Mesendoderm (in vitro differentiated cells): ENCODE measurements around the gene PLA2G4D.

Experiments
- DNase-seq: peaks from one replicate; pipeline ENCODE4 v3.0.0; 2013
- H2AK5ac ChIP-seq: 2 replicates; pipeline ENCODE4 v1.6.1; 2013; ENCODE audit warnings: low read length, inconsistent platforms
- H2BK120ac ChIP-seq: 2 replicates; pipeline ENCODE4 v1.6.1; 2013; ENCODE audit warnings: low read depth, mild to moderate bottlenecking, low read length, moderate library complexity, mixed read lengths
- H2BK15ac ChIP-seq: replicated peaks from 2 replicates; pipeline ENCODE4 v1.6.1; 2013; ENCODE audit warnings: low read depth, mild to moderate bottlenecking, moderate library complexity
- H2BK5ac ChIP-seq: 2 replicates; pipeline ENCODE4 v1.6.1; 2013; ENCODE audit warnings: low read length, inconsistent platforms
- H3K18ac ChIP-seq: 2 replicates; pipeline ENCODE4 v1.6.1; 2013; ENCODE audit warnings: mild to moderate bottlenecking, low read length, mixed read lengths
- H3K23ac ChIP-seq: one replicate; pipeline ENCODE4 v1.6.1; 2013; ENCODE audit warnings: low read length
- H3K27ac ChIP-seq: 2 replicates; pipeline ENCODE4 v1.5.1; 2013; ENCODE audit warnings: low read depth, mild to moderate bottlenecking, inconsistent platforms, low read length, moderate library complexity
- H3K27me3 ChIP-seq: 2 replicates; pipeline ENCODE4 v1.6.1; 2013; ENCODE audit warnings: low read length, control low read depth, mild to moderate bottlenecking, inconsistent platforms; ENCODE audit not compliant: insufficient read depth, poor library complexity
- H3K36me3 ChIP-seq: 2 replicates; pipeline ENCODE4 v1.6.1; 2013; ENCODE audit warnings: low read length, inconsistent platforms; ENCODE audit not compliant: control insufficient read depth, insufficient read depth
- H3K4ac ChIP-seq: one replicate; pipeline ENCODE4 v1.6.1; 2013; ENCODE audit warnings: low read depth, mild to moderate bottlenecking, low read length, moderate library complexity
- H3K4me1 ChIP-seq: 2 replicates; pipeline ENCODE4 v1.6.1; 2013; ENCODE audit warnings: low read depth, low read length, inconsistent platforms; ENCODE audit not compliant: control insufficient read depth
- H3K4me2 ChIP-seq: 2 replicates; pipeline ENCODE4 v1.6.1; 2013; ENCODE audit warnings: low read length
- H3K4me3 ChIP-seq: 2 replicates; pipeline ENCODE4 v1.5.1; 2013; ENCODE audit warnings: mild to moderate bottlenecking, low read length
- H3K56ac ChIP-seq: one replicate; pipeline ENCODE4 v1.6.1; 2013; ENCODE audit warnings: low read length
- H3K79me1 ChIP-seq: 2 replicates; pipeline ENCODE4 v1.6.1; 2013; ENCODE audit warnings: low read length, inconsistent platforms
- H3K79me2 ChIP-seq: 2 replicates; pipeline ENCODE4 v1.6.1; 2013; ENCODE audit warnings: mild to moderate bottlenecking, low read length; ENCODE audit not compliant: control insufficient read depth, insufficient read depth
- H3K9ac ChIP-seq: 2 replicates; pipeline ENCODE4 v1.6.1; 2013; ENCODE audit warnings: low read length, inconsistent platforms
- H4K5ac ChIP-seq: one replicate; pipeline ENCODE4 v1.6.1; 2013; ENCODE audit warnings: low read length
- H4K8ac ChIP-seq: one replicate; pipeline ENCODE4 v1.6.1; 2013; ENCODE audit warnings: low read depth, mild to moderate bottlenecking, control low read depth, low read length, moderate library complexity
- WGBS: extraction: QIAGEN DNeasy Blood & Tissue Kit; methylation state at CpG from one replicate; pipeline ENCODE4 v1.1.7; 2013; ENCODE audit warnings: low lambda C conversion rate, missing lambda C conversion rate; ENCODE audit not compliant: insufficient coverage; ENCODE audit errors: extremely low coverage; 5-methylcytosine and 5-hydroxymethylcytosine counted together

Gene PLA2G4D

DNA sequence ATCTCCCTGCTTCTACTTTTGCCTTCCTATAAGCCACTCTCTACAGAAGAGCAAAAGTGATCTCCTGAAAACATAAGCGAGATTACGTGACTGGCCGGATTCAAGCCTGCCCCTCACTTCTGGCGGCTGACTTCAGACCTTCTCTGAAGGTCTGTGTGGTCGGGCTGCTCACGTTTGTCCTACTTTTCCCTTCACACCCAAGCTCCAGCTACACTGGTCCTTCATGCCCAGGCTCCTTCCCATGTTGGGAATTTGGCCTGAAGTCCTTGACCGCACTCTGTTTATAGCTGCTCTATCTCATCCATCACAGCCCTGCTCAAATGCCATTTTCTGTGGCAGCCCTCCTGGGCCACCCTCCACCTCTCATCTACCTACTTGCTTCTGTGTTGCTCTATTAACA lies 66.8 kb downstream of the PLA2G4D start:
- H3K36me3 ChIP-seq, result no peaks in the 10 kb centered on the region
- H3K4ac ChIP-seq, result no peak overlapping the region
- no peak overlapping the region for H2BK120ac ChIP-seq
- H2AK5ac ChIP-seq, result no peak overlapping the region
- H2BK15ac ChIP-seq, result no peak overlapping the region
- H3K4me1 ChIP-seq, result no peaks in the 10 kb centered on the region
- no peaks in the 10 kb centered on the region for H3K79me2 ChIP-seq
- no peak overlapping the region for H3K56ac ChIP-seq
- H4K5ac ChIP-seq, result no peak overlapping the region
- no CpG with 5 or more reads among the region's 7 CpGs for WGBS
- H3K27me3 ChIP-seq, result no peaks in the 10 kb centered on the region
- H3K9ac ChIP-seq, result no peak overlapping the region
- no peak for DNase-seq
- no peak overlapping the region for H3K4me2 ChIP-seq
- no peak overlapping the region for H4K8ac ChIP-seq
- no peak overlapping the region for H3K27ac ChIP-seq
- no peaks in the 10 kb centered on the region for H3K79me1 ChIP-seq
- H2BK5ac ChIP-seq, result no peak overlapping the region
- H3K23ac ChIP-seq, result no peak overlapping the region
- no peak overlapping the region for H3K18ac ChIP-seq
- no peak overlapping the region for H3K4me3 ChIP-seq

DNA sequence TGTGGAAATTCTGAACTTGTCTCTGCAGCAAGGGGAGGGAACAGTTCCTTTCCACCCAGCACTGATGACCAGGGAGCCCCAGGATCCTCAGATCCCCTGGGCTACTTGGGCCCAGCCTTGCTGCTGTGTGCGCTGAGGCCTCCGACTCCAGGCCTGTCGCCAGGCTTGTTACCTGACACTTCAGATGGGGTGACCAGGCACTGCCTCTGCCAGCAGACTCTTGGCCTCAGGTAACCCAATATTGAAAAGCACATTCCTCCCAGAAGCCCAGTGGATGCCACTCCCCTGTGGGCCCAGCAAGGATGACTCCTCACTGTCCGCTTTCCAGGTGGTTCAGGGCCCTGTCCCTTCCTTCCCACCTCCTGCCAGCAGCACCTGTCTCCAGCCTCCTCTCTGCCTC lies 70.1 kb downstream of the PLA2G4D start:
- Histone ChIP-seq H3K9ac (no peak overlapping the region), H4K8ac (no peak overlapping the region), H3K56ac (no peak overlapping the region), H2BK120ac (no peak overlapping the region), H2BK5ac (no peak overlapping the region), H3K18ac (no peak overlapping the region), H3K36me3 (no peaks in the 10 kb centered on the region), H3K4me3 (no peak overlapping the region), H3K79me1 (no peaks in the 10 kb centered on the region), H2BK15ac (no peak overlapping the region), H4K5ac (no peak overlapping the region), H3K4ac (no peak overlapping the region), H3K23ac (no peak overlapping the region), H3K4me1 (no peaks in the 10 kb centered on the region), H2AK5ac (no peak overlapping the region), H3K27ac (no peak overlapping the region), H3K79me2 (no peaks in the 10 kb centered on the region), H3K4me2 (no peak overlapping the region), H3K27me3 (no peaks in the 10 kb centered on the region)
- WGBS, result no CpG with 5 or more reads among the region's 4 CpGs
- no peak for DNase-seq

DNA sequence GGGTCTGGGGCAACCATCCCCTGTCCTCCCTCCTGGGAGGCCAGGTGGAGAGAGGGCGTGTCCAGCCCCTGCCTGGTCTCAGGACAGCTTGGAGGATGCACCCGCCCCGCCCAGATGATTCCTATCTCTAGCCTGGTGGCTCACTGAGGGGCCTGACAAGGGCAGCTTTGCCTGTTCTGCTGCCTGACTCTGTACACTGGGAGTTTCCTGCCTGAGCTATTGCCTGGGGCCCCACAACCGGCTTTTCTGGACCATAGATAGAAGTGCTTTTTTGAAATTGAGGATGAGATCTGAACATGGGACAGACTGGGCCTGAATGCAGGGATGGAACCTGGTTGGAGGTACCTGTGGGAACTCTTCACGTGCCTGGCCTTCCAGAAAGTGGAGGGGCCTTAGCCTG lies 72.8 kb downstream of the PLA2G4D start:
- Histone ChIP-seq H3K79me2 (no peaks in the 10 kb centered on the region), H3K4me1 (no peaks in the 10 kb centered on the region), H3K36me3 (no peaks in the 10 kb centered on the region), H3K79me1 (no peaks in the 10 kb centered on the region), H3K27me3 (no peaks in the 10 kb centered on the region), H3K4me3 (no peak overlapping the region), H2AK5ac (no peak overlapping the region), H3K23ac (no peak overlapping the region), H3K18ac (no peak overlapping the region), H3K9ac (no peak overlapping the region), H2BK120ac (no peak overlapping the region), H3K4me2 (no peak overlapping the region), H2BK5ac (no peak overlapping the region), H3K27ac (no peak overlapping the region), H2BK15ac (no peak overlapping the region), H4K5ac (no peak overlapping the region), H3K4ac (no peak overlapping the region), H4K8ac (no peak overlapping the region), H3K56ac (no peak overlapping the region)
- DNase-seq, result no peak
- no CpG with 5 or more reads among the region's 5 CpGs for WGBS

DNA sequence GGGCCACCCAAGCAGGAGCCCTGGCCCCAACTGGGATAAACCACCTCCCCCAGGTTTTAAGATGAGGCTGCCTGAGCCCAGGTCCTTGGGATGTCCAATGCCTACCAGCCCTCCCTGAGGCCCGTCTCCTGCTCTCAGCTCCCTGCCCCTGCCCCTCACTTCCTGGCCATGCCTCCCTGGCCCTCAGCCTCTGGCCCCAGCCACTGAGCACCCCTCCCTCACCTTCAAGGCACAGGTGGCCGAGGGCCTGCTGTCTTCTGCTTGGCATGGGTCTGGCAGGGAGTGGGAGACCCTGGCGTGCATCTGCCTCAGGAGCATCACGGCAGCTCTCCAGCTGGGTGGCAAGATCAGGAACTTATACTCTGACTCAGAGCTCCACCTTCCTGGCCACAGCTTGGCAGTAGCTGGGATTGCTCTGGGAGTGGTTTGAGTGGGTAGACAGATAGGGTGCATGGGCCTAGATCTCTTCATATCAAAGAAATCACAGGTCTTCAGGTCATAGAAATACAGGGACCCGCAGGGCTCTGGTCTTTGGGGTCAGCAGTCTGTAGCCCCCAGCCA lies 73.6 kb downstream of the PLA2G4D start, which contains the start of gene PLA2G4E:
Gene PLA2G4E (minus strand): TSS at position 330 of the 561 bp plus-strand sequence. CDS start 12 bp downstream, at position 318.
- no peak within 1 kb of the TSS for H3K4me2 ChIP-seq

DNA sequence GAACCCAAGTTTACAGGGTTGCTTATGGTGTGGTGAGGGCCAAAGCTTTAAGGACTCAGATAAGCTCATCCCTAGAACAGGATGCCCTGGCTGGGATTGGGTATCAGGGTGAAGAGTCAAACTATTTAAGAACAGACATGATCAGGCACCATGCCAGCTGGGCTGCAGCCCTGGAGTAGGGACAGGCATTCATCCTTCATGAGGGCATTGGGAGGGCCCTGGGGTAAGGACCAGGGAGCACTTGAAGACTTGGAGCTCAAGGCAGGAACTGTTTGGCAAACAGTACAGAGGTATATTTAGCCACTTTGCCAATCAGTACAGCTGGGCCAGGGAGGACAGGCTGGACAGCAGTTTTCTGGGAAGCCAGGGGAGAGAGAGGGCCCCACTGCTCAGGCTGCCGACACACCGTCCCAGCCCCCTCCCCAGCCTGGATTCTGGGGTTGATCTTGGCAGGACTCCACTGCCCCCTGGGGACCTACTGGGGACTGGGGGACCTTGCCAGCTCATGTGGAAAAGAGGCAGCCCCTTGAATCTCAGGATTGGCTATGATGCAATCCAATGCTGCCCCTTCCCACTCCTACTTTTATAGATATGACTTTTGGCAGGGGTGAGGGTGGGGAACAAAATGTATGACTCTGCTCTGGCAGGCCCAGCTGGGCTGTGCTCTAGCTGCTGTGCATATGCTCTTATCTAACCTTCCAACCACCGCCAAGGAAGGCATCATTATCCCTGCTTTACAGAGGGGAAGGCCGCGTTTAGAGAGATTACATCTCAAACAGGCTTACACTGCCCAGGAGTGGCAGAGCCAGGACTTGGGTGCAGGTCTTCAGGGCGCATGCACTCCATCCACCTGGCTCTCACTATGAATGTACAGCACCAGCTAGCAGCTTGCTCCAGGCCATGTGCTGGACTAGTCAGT lies 75.8 kb downstream of the PLA2G4D start:
- Histone ChIP-seq H2BK120ac (no peak overlapping the region), H3K79me2 (no peaks in the 10 kb centered on the region), H3K9ac (no peak overlapping the region), H3K56ac (no peak overlapping the region), H4K8ac (no peak overlapping the region), H3K79me1 (no peaks in the 10 kb centered on the region), H3K4me3 (no peak overlapping the region), H2BK15ac (no peak overlapping the region), H3K27me3 (no peaks in the 10 kb centered on the region), H2AK5ac (no peak overlapping the region), H3K18ac (no peak overlapping the region), H2BK5ac (no peak overlapping the region), H3K4me1 (no peaks in the 10 kb centered on the region), H3K4me2 (no peak overlapping the region), H3K4ac (no peak overlapping the region), H3K23ac (no peak overlapping the region), H3K27ac (no peak overlapping the region), H4K5ac (no peak overlapping the region), H3K36me3 (no peaks in the 10 kb centered on the region)
- WGBS, result no CpG with 5 or more reads among the region's 6 CpGs
- DNase-seq, result no peak

More for the DNA sequence above, 73.6 kb downstream of the PLA2G4D start, which contains the start of gene PLA2G4E:
- Histone ChIP-seq H4K5ac (no peak within 1 kb of the TSS), H3K18ac (no peak within 1 kb of the TSS), H3K79me1 (no peaks in the 10 kb centered on the region), H3K79me2 (no peaks in the 10 kb centered on the region), H3K4me1 (no peaks in the 10 kb centered on the region), H2AK5ac (no peak within 1 kb of the TSS), H3K4ac (no peak within 1 kb of the TSS), H3K27ac (no peak within 1 kb of the TSS), H3K27me3 (no peaks in the 10 kb centered on the region), H2BK5ac (no peak within 1 kb of the TSS), H4K8ac (no peak within 1 kb of the TSS), H3K56ac (no peak within 1 kb of the TSS), H2BK15ac (no peak within 1 kb of the TSS), H3K36me3 (no peaks in the 10 kb centered on the region), H3K9ac (no peak within 1 kb of the TSS), H2BK120ac (no peak within 1 kb of the TSS), H3K23ac (no peak within 1 kb of the TSS), H3K4me3 (no peak within 1 kb of the TSS)
- WGBS, result no CpG with 5 or more reads among the region's 5 CpGs
- DNase-seq, result no peak
